Smooth muscle cell of bladder (primary cell): ENCODE data around the gene GABRA6. TPM values are rescaled to one million over a fixed set of nuclear protein-coding genes. Genes with fewer than 3 reads are reported as not detected.

Experiments used
- total RNA-seq: library from RNA; depleted of rRNA; stranded (reverse); fragments of >200 nt; gene quantifications from 2 replicates; pipeline ENCODE4 v1.2.3, GENCODE V29; 2014

The GABRA6 gene
- not detected in 2 replicates for total RNA-seq

GRCh38 chr5:161685461-161685860 lies at the start of gene GABRA6:
Gene GABRA6, plus strand, starts transcription at chr5:161685721. Its CDS starts 269 bp downstream, at chr5:161685990.

Other genes with a start within 250 kb of the GABRA6 start
- under 0.01 TPM in 1 of 2 replicates, not detected in the other for gene GABRB2, start 139.0 kb upstream of the GABRA6 start, total RNA-seq
- gene GABRA1, start 162.4 kb downstream of the GABRA6 start, total RNA-seq: not detected in 2 replicates